MM.1S (cell line): ENCODE measurements around the gene CD9.

Source experiments
- DNase-seq: peaks from one replicate; pipeline ENCODE4 v3.0.0-alpha.2; 2015
- H2AFZ ChIP-seq: fragments of 300-600 bp; sonication (generic); 2 replicates; pipeline ENCODE4 v1.6.0; 2016; ENCODE audit warnings: antibody characterized with exemption, low read length
- H3F3A ChIP-seq: fragments of 300-600 bp; sonication (generic); 2 replicates; pipeline ENCODE4 v1.6.1; 2016; ENCODE audit warnings: mild to moderate bottlenecking, antibody characterized with exemption, low read length, moderate library complexity, mixed read lengths; ENCODE audit not compliant: insufficient read depth
- H3K27ac ChIP-seq: fragments of 300-600 bp; sonication (generic); 2 replicates; pipeline ENCODE4 v1.5.1; 2016; ENCODE audit warnings: mild to moderate bottlenecking, low read length
- H3K27me3 ChIP-seq: fragments of 300-600 bp; sonication (generic); replicated peaks from 2 replicates; pipeline ENCODE4 v1.6.0; 2016; ENCODE audit warnings: low read length; ENCODE audit not compliant: insufficient read depth
- H3K36me3 ChIP-seq: fragments of 300-600 bp; sonication (generic); replicated peaks from 2 replicates; pipeline ENCODE4 v1.6.1; 2016; ENCODE audit warnings: mild to moderate bottlenecking, low read length, mixed read lengths; ENCODE audit not compliant: insufficient read depth
- H3K4me1 ChIP-seq: fragments of 300-600 bp; sonication (generic); 2 replicates; pipeline ENCODE4 v1.6.1; 2016; ENCODE audit warnings: low read length, mixed read lengths
- H3K4me2 ChIP-seq: fragments of 300-600 bp; sonication (generic); 2 replicates; pipeline ENCODE4 v1.6.0; 2016; ENCODE audit warnings: low read depth, low read length
- H3K4me3 ChIP-seq: fragments of 300-600 bp; sonication (generic); 2 replicates; pipeline ENCODE4 v1.5.1; 2016; ENCODE audit warnings: low read length, mixed read lengths
- H3K79me2 ChIP-seq: fragments of 300-600 bp; sonication (generic); 2 replicates; pipeline ENCODE4 v1.6.1; 2016; ENCODE audit warnings: mixed run types, low read length, mixed read lengths
- H3K9ac ChIP-seq: fragments of 300-600 bp; sonication (generic); 2 replicates; pipeline ENCODE4 v1.6.1; 2016; ENCODE audit warnings: low read length, mixed read lengths
- H3K9me2 ChIP-seq: fragments of 300-600 bp; sonication (generic); replicated peaks from 2 replicates; pipeline ENCODE4 v1.6.1; 2016; ENCODE audit warnings: mild to moderate bottlenecking, low read length, mixed read lengths; ENCODE audit not compliant: insufficient read depth
- H3K9me3 ChIP-seq: fragments of 300-600 bp; sonication (generic); replicated peaks from 2 replicates; pipeline ENCODE4 v1.6.1; 2016; ENCODE audit warnings: mild to moderate bottlenecking, low read length, mixed read lengths; ENCODE audit not compliant: insufficient read depth
- H4K20me1 ChIP-seq: fragments of 300-600 bp; sonication (generic); 2 replicates; pipeline ENCODE4 v1.6.1; 2016; ENCODE audit warnings: mild to moderate bottlenecking, low read length, moderate library complexity, mixed read lengths; ENCODE audit not compliant: insufficient read depth
- EZH2 ChIP-seq: fragments of 300-600 bp; sonication (generic); optimal IDR thresholded peaks from 2 replicates; pipeline ENCODE3; 2017; ENCODE audit warnings: low read depth, mild to moderate bottlenecking, antibody characterized with exemption, low read length, mixed read lengths
- EZH2phosphoT487 ChIP-seq: fragments of 300-600 bp; sonication (generic); IDR thresholded peaks from 2 replicates; pipeline ENCODE4 v1.6.1; 2018; ENCODE audit warnings: antibody characterized with exemption, low read length
- TF ChIP-seq, protein P1 (sequence below): fragments of 300-600 bp; sonication (generic); IDR thresholded peaks from 2 replicates; pipeline ENCODE4 v1.5.1; 2016; ENCODE audit warnings: antibody characterized with exemption, low read length, mixed read lengths

Gene CD9

DNA sequence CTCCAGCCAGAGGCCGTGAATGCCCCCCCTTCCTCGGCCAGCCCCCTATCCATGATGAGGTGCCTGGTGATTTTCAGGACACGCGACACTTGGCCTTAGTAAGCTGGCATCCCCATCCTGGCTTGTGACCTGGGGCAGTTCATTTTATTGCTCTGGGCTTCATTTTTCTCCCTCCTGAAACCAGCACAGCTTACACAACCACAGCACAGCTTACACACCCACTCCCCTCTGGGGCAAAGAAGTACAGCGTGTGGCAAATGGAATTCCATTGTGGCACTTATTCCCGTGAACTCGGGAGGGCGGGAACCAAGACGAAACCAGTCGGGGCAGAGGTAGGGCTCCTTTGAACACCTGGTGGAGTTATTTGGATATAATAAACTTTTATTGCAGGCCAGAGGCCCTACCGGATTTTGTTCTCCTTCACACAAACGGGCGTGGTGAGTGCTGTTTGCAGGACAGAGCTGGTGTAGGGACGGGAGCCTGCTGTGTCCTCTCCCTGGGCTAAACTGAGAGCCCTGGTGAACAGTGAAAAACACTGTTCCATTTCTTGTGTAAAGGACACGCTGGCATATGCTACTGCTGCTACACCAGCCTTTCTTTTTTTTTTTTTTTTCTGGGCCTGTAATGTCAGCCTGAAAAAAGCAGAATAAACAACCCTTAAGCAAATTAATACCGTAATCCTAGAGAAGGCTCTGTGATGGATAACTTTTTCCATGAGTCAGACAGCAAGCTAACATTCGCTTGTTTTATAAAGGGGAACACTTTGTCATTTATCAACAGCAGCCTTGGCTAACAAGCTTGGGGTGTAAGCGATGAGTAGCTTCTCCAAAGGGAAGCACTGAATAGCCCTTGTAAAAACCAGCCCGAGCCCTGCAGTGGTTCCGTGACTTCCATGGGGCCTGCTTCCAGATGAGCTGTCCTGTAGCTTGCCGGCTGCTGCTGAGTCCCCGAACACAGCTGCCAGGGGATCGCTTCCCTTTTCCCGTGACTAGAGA lies 29.3 kb downstream of the CD9 start:
- peaks cover 88% of the 10 kb centered on the region for H3K79me2 ChIP-seq
- H3K9me3 ChIP-seq = no peaks in the 10 kb centered on the region
- no peak for TF ChIP-seq EZH2
- no peak overlapping the region for H3K4me2 ChIP-seq
- peaks cover 11% of the 10 kb centered on the region for H3K4me1 ChIP-seq
- H3K9ac ChIP-seq = no peak overlapping the region
- no peak for DNase-seq
- H3K27me3 ChIP-seq = no peaks in the 10 kb centered on the region
- no peak overlapping the region for H3K4me3 ChIP-seq
- no peak overlapping the region for H3K27ac ChIP-seq
- H3F3A ChIP-seq = peaks cover 3% of the 10 kb centered on the region; the same call in 1 of the 2 replicates
- H3K36me3 ChIP-seq = peaks cover 6% of the 10 kb centered on the region; the same call in 1 of the 2 replicates
- H2AFZ ChIP-seq = no peak overlapping the region
- no peaks in the 10 kb centered on the region for H3K9me2 ChIP-seq
- no peaks in the 10 kb centered on the region for H4K20me1 ChIP-seq

DNA sequence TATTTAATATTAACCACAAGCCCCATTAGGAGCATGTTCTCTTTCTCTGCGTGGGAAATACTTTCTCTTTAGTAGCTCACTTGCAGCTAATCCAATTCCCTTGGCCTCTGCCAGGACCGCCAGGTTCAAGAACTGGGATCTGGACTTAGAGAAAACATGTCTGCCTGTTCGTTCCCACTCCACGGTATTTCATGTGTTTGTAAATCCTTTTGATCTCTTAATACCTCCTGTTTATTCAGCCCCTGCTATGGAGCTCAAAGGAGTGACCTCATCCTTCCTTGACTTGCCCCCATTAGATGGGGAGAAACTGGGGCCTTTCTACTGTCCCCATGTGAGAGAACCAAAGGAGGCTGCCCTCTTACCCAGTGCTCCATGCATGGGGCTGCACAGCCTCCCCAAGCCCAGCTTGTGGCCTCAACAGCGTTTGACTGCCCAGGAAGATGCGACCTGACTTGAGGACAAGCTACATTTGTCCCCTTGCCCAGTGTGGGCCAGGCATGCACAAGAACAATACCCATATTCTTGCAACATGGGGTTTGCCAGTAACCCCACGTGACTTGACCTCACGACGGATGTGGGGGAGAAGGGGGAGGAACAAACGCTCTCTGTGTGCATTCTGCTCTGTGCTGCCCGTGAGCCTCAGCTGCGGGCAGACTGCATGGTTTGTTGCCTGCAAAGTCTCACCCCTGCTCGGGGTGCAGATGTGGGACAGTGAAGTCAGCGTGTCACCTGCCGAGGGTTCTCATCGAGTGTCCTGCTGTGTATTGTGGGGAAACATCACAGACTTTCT lies 30.3 kb downstream of the CD9 start:
- Histone ChIP-seq H3K4me1 (peaks cover 19% of the 10 kb centered on the region), H4K20me1 (no peaks in the 10 kb centered on the region), H3K27me3 (no peaks in the 10 kb centered on the region), H3K9ac (no peak overlapping the region), H3K27ac (no peak overlapping the region), H3K36me3 (peaks cover 5% of the 10 kb centered on the region; the same call in 1 of the 2 replicates), H3K4me2 (no peak overlapping the region), H3K9me3 (no peaks in the 10 kb centered on the region), H3K4me3 (no peak overlapping the region), H3F3A (peaks cover 13% of the 10 kb centered on the region), H3K79me2 (peaks cover 78% of the 10 kb centered on the region), H2AFZ (no peak overlapping the region), H3K9me2 (no peaks in the 10 kb centered on the region)
- TF ChIP-seq EZH2phosphoT487 (no peak), EZH2 (no peak)
- TF ChIP-seq, protein P1, sequence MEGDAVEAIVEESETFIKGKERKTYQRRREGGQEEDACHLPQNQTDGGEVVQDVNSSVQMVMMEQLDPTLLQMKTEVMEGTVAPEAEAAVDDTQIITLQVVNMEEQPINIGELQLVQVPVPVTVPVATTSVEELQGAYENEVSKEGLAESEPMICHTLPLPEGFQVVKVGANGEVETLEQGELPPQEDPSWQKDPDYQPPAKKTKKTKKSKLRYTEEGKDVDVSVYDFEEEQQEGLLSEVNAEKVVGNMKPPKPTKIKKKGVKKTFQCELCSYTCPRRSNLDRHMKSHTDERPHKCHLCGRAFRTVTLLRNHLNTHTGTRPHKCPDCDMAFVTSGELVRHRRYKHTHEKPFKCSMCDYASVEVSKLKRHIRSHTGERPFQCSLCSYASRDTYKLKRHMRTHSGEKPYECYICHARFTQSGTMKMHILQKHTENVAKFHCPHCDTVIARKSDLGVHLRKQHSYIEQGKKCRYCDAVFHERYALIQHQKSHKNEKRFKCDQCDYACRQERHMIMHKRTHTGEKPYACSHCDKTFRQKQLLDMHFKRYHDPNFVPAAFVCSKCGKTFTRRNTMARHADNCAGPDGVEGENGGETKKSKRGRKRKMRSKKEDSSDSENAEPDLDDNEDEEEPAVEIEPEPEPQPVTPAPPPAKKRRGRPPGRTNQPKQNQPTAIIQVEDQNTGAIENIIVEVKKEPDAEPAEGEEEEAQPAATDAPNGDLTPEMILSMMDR = no peak
- DNase-seq = no peak

GRCh38 chr12:6231359-6232268 lies 31.4 kb downstream of the CD9 start:
- DNase-seq = no peak
- no peak overlapping the region for H2AFZ ChIP-seq
- H3K27ac ChIP-seq = no peak overlapping the region
- H3K27me3 ChIP-seq = no peaks in the 10 kb centered on the region
- peaks cover 28% of the 10 kb centered on the region for H3K4me1 ChIP-seq
- TF ChIP-seq, protein P1 = no peak
- TF ChIP-seq EZH2 (no peak), EZH2phosphoT487 (no peak)
- no peaks in the 10 kb centered on the region for H3K9me3 ChIP-seq
- no peak overlapping the region for H3K9ac ChIP-seq
- H3K36me3 ChIP-seq = no peaks in the 10 kb centered on the region
- no peak overlapping the region for H3K4me3 ChIP-seq
- H4K20me1 ChIP-seq = no peaks in the 10 kb centered on the region
- no peaks in the 10 kb centered on the region for H3K9me2 ChIP-seq
- H3F3A ChIP-seq = peaks cover 23% of the 10 kb centered on the region
- H3K4me2 ChIP-seq = no peak overlapping the region
- H3K79me2 ChIP-seq = peaks cover 71% of the 10 kb centered on the region
